Psoas muscle (tissue), 8 donors: ENCODE measurements around the gene TP63. TPM values are rescaled to one million over a fixed set of nuclear protein-coding genes. Genes with fewer than 3 reads are reported as not detected.

Experiments
- ATAC-seq, 4 donors: fragments of 200-7000 bp; cut with Tn5 transposase; one replicate each; pipeline ENCODE4 v1.9.1; 2020; ENCODE audit warnings: moderate library complexity in 3 of 4, mild to moderate bottlenecking in 2 of 4
- DNase-seq, 2 donors: peaks; one replicate each; pipeline ENCODE4 v3.0.0-alpha.2; 2020
- H3K27ac ChIP-seq: fragments of 200-600 bp; one replicate; pipeline ENCODE4 v1.8.0; 2022
- H3K27me3 ChIP-seq, 3 donors: fragments of 200-600 bp in 1 of 3; one replicate each; pipeline versions ENCODE4 v1.6.1 to v1.8.0; 2013 to 2022; ENCODE audit warnings: low read length in 2 of 3, mild to moderate bottlenecking in 2 of 3, moderate library complexity in 1 of 3; ENCODE audit not compliant: insufficient read depth in 3 of 3
- H3K36me3 ChIP-seq, 2 donors: fragments of 200-600 bp in 1 of 2; one replicate each; pipeline versions ENCODE4 v1.6.1 to v1.8.0; 2013 to 2022; ENCODE audit warnings: low read depth in 1 of 2, mild to moderate bottlenecking in 1 of 2, moderate library complexity in 1 of 2; ENCODE audit not compliant: insufficient read depth in 1 of 2
- H3K4me1 ChIP-seq: fragments of 200-600 bp; one replicate; pipeline ENCODE4 v1.8.0; 2022
- H3K4me3 ChIP-seq: fragments of 200-600 bp; one replicate; pipeline ENCODE4 v1.8.0; 2022; ENCODE audit warnings: mild to moderate bottlenecking
- H3K9me3 ChIP-seq: fragments of 200-600 bp; one replicate; pipeline ENCODE4 v1.8.0; 2022
- WGBS, 3 donors: extraction: QIAGEN DNeasy Blood & Tissue Kit; methylation state at CpG; one replicate each; pipeline versions ENCODE4 v1.1.6 to v1.1.7; 2013; 5-methylcytosine and 5-hydroxymethylcytosine counted together
- intact Hi-C, 2 donors: fragments of 100-400 bp; cut with DNase I; formaldehyde crosslinking; loops; one replicate each; pipeline versions ENCODE4 v1.11.0 to v1.14.2; 2022
- polyA plus RNA-seq, 3 donors: library from polyadenylated mRNA; stranded (reverse); fragments of 200-250 nt; gene quantifications; one replicate each; pipeline ENCODE4 v1.2.3, GENCODE V29; 2013
- total RNA-seq, 4 donors: library from RNA; stranded (reverse); fragmentation: NEBNext Ultra II Directional in 2 of 4; extraction: Animal tissue kit (Norgen Biotek cat#: 25700) in 2 of 4; gene quantifications; one replicate each; pipeline versions ENCODE4 v1.2.1 to v1.2.4, GENCODE V29; 2021 to 2023
- TF ChIP-seq, protein P1 (sequence below): fragments of 200-600 bp; IDR thresholded peaks from one replicate; pipeline ENCODE4 v1.8.0; 2022; ENCODE audit warnings: antibody characterized with exemption
- donor health status: healthy with polysubstance abuse.
- donor health status: DM: no; HTN: no; CAD: no; lungs with moderate emphysema.
- donor health status: Bipolar disorder and iron deficiency.
- donor health status: healthy.
- donor health status: DM: yes; HTN: yes; CAD: no.
- donor health status: DM: no; HTN: no; CAD: no.
- donor health status: DM: no; HTN: no; CAD: no.
- donor health status: DM: yes; HTN: yes; CAD: no.

Gene TP63
- total and polyA plus RNA-seq, 7 donors, result 1.4 to 83.0 (median 13.1) TPM

DNA sequence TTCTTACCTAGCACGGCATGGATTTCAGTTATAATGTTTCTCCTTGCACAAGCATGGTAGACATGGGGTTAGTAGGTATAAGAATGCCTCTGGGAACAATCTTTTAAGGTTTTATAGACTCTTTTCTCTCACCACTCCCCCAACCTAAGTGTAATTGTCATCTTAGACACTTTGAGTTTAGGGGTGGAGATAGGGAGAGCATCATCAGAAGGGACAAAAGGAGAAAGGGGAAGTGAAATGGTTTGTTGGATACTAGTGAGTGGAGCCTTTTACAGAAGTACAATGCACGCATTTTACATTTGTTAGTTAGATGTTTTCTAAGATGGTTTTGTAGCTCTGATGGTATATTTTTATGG, 189.2 kb downstream of the TP63 start:
- WGBS, 3 donors, result 88 to 94% (median 91%) methylated on average over 2 of the region's 2 CpGs
- peaks cover 31% of the 10 kb centered on the region for H3K4me1 ChIP-seq
- intact Hi-C loops, result no loop called here

DNA sequence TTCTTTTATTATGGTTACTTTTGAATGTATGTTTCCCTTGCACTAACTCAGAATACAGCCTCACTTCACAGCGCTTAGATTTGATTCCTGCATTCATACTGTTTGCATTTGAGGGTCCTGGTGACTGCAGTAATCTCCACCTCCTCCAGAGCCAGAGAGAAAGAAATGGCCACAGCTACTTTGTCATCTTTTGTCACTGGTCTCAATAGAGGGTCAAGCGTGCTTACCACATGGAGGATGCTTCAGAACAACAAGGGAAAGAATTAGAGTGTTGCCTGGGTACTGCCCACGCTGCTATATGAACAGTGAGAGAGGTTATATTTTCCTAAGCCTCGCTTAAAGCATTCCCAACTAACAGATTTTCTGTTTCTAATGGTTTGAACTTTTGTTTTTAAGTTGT, 190.1 kb downstream of the TP63 start:
- DNase-seq, result no peak
- intact Hi-C loops, result no loop called here
- Histone ChIP-seq H3K27me3 (no peaks in the 10 kb centered on the region), H3K4me1 (peaks cover 26% of the 10 kb centered on the region), H3K36me3 (peaks cover 0 to 10% of the 10 kb centered on the region in 2 donors), H3K27ac (no peak overlapping the region), H3K9me3 (no peaks in the 10 kb centered on the region), H3K4me3 (no peak overlapping the region)
- WGBS, 3 donors, result 69 to 71% (median 70%) methylated on average over 4 of the region's 4 CpGs
- TF ChIP-seq, protein P1, sequence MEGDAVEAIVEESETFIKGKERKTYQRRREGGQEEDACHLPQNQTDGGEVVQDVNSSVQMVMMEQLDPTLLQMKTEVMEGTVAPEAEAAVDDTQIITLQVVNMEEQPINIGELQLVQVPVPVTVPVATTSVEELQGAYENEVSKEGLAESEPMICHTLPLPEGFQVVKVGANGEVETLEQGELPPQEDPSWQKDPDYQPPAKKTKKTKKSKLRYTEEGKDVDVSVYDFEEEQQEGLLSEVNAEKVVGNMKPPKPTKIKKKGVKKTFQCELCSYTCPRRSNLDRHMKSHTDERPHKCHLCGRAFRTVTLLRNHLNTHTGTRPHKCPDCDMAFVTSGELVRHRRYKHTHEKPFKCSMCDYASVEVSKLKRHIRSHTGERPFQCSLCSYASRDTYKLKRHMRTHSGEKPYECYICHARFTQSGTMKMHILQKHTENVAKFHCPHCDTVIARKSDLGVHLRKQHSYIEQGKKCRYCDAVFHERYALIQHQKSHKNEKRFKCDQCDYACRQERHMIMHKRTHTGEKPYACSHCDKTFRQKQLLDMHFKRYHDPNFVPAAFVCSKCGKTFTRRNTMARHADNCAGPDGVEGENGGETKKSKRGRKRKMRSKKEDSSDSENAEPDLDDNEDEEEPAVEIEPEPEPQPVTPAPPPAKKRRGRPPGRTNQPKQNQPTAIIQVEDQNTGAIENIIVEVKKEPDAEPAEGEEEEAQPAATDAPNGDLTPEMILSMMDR, result no peak
- no peak for ATAC-seq

More for the DNA sequence above, 189.2 kb downstream of the TP63 start:
- ATAC-seq (no peak), DNase-seq (no peak)
- Histone ChIP-seq H3K27ac (no peak overlapping the region), H3K9me3 (no peaks in the 10 kb centered on the region), H3K27me3 (no peaks in the 10 kb centered on the region), H3K4me3 (no peak overlapping the region), H3K36me3 (peaks cover 0 to 10% of the 10 kb centered on the region in 2 donors)
- TF ChIP-seq, protein P1, result no peak

DNA sequence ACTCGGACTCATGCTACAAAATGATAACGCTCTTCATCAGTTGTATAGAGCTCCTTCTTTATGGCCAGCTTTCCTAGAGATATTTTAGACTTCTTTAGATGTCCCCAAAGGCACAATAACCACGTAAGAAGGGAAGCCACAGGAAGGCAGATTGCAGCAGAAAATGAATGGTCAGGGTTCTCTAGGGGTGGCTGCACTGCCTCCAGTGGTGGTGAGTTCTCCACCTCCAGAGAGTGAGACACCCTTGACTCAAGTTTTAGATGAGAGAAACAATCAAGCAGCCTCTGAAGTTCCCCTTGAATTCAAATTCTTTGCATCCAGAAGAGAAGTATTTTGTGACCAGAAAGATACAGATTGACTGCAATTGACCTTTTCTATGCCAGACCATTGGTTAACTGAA, 191.5 kb downstream of the TP63 start:
- DNase-seq (no peak), ATAC-seq (no peak)
- intact Hi-C loops, result no loop called here
- no peaks in the 10 kb centered on the region for H3K27me3 ChIP-seq
- H3K4me1 ChIP-seq, result peaks cover 18% of the 10 kb centered on the region
- no peak overlapping the region for H3K4me3 ChIP-seq
- TF ChIP-seq, protein P1, result no peak
- peaks cover 0 to 10% of the 10 kb centered on the region in 2 donors for H3K36me3 ChIP-seq
- H3K9me3 ChIP-seq, result no peaks in the 10 kb centered on the region
- H3K27ac ChIP-seq, result no peak overlapping the region
- WGBS, 3 donors, result 80 to 85% (median 81%) methylated on average over 3 of the region's 3 CpGs

DNA sequence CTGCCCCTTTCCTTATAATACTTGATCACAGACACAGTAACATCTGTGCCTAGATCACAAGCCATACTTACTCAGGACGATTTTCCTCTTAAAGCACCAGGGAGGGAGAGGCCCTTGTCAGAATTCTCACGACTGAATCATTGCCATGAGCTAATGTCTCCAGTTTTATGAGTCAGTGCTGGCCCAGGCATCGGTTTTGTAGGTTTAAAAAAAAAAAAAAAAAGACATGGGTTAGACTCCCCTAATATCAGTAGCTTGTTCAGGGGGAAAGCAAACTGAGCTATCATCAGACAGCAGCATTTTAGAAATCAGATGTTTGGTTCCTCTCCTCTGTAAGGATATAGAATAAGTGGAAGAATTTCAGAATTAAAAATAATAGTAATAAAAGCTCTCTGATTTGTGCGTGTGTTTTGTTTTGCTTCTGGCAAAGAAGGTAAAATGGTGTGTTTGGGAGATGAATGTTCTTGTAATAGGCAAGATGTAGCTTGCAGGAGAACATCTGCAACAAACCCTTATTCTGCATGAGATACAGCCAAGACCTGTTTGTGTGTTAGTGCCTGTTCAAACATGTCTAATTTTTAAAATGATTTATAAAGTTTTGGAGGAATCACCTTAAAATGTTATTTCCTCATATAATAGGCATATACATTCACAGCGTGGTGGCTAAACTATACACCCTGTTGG, 193.6 kb downstream of the TP63 start:
- 51 to 60% (median 58%) methylated on average over 5 of the region's 5 CpGs for WGBS, 3 donors
- no peak overlapping the region for H3K27ac ChIP-seq

More for the DNA sequence above, 193.6 kb downstream of the TP63 start:
- intact Hi-C loops, result no loop called here
- Histone ChIP-seq H3K4me1 (peaks cover 5% of the 10 kb centered on the region), H3K36me3 (peaks cover 0 to 10% of the 10 kb centered on the region in 2 donors), H3K27me3 (no peaks in the 10 kb centered on the region), H3K4me3 (no peak overlapping the region), H3K9me3 (no peaks in the 10 kb centered on the region)
- TF ChIP-seq, protein P1, result no peak
- DNase-seq (no peak), ATAC-seq (peak in 3 of 4 donors; percentile 69 to 82 (median 80))
